ENCODE measurements around the gene EFHD2.

GRCh38 chr1:15445390-15446122 is 35.9 kb downstream of the EFHD2 start:
- no peak for TF ChIP-seq EZH2 (IDR thresholded peaks at IDR 0.05; ENCODE audit: low read length, unreplicated experiment)
- no peak for TF ChIP-seq CTCF (conservative IDR thresholded peaks at IDR 0.05; ENCODE audit: low read depth, low read length)
